ENCODE data around the gene PIK3AP1. TPM values are rescaled to one million over a fixed set of nuclear protein-coding genes. Genes with fewer than 3 reads are reported as not detected.
A peak's percentile ranks its signal among the peaks of the same experiment; 100 is the strongest.

The PIK3AP1 gene
- total and polyA plus RNA-seq, 2 of the 4 experiments (the other 2 are of a cell fraction), result under 0.01 to 0.14 TPM

- Histone ChIP-seq H2AFZ (replicated peaks; ENCODE audit: low read length, poor library complexity) (no peak overlapping the region), H3K4ac (ENCODE audit: low read depth, low read length) (no peak overlapping the region), H4K5ac (ENCODE audit: low read depth, low read length) (no peak overlapping the region), H2AK9ac (replicated peaks; ENCODE audit: low read depth, low read length, poor library complexity) (no peak overlapping the region), H2BK5ac (ENCODE audit: low read depth, low read length, poor library complexity, severe bottlenecking) (no peak overlapping the region), H3K9ac (ENCODE audit: low read depth, low read length) (no peak overlapping the region), H4K91ac (ENCODE audit: insufficient read depth, low read depth, low read length) (no peak overlapping the region), H3K56ac (ENCODE audit: extremely low read depth, insufficient read depth, low read length) (no peak overlapping the region), H3K79me1 (ENCODE audit: low read depth in 1 of 2, low read length in 2 of 2) (peaks cover 24 to 53% of the 10 kb centered on the region in 2 experiments), H3K23ac (ENCODE audit: low read depth, low read length) (no peak overlapping the region), H3K4me3 (ENCODE audit: insufficient read depth, low read depth, low read length) (no peak overlapping the region), H4K20me1 (ENCODE audit: insufficient read depth, low read length) (peaks cover 71% of the 10 kb centered on the region), H3K36me3 (ENCODE audit: control insufficient read depth, insufficient read depth, low read length) (peaks cover 14% of the 10 kb centered on the region), H3K27me3 (ENCODE audit: control insufficient read depth, insufficient read depth, low read length) (no peaks in the 10 kb centered on the region), H3K14ac (replicated peaks; ENCODE audit: low read depth, low read length) (no peak overlapping the region), H2BK20ac (ENCODE audit: low read depth, low read length) (no peak overlapping the region), H3K18ac (ENCODE audit: low read depth, low read length) (no peak overlapping the region), H3K9me3 (ENCODE audit: control insufficient read depth, insufficient read depth, low read length) (no peaks in the 10 kb centered on the region), H3K27ac (ENCODE audit: insufficient read depth, low read length) (no peak overlapping the region), H3K9me1 (ENCODE audit: insufficient read depth, low read length) (peaks cover 13% of the 10 kb centered on the region), H2BK15ac (ENCODE audit: low read depth, low read length) (no peak overlapping the region), H4K8ac (ENCODE audit: low read depth in 2 of 2, low read length in 2 of 2) (no peak overlapping the region), H3K4me2 (ENCODE audit: low read depth, low read length) (no peak overlapping the region), H3K4me1 (ENCODE audit: control insufficient read depth, insufficient read depth, low read length) (peaks cover 9% of the 10 kb centered on the region), H2AK5ac (ENCODE audit: low read depth, low read length) (no peak overlapping the region), H2BK120ac (ENCODE audit: low read depth, low read length) (no peak overlapping the region)
- dilution Hi-C loops (cut with HindIII; ENCODE audit: low sequenced_read_pairs, unreplicated experiment), result no loop called here
- ChIA-PET CTCF (interaction anchor here (0.5 to 0.7 kb wide), 2 partner anchors 17 to 176 kb away, joined by 6 to 9 read pairs; no protein-coding TSS in a partner anchor), POLR2A (ENCODE audit: unreplicated experiment) (no interaction called here)
- DNase-seq (peak; percentile 80), ATAC-seq (ENCODE audit: low read depth) (peak; percentile 88)
- in situ Hi-C loops (cut with MboI; ENCODE audit: low sequenced_read_pairs), result no loop called here
- TF ChIP-seq NFE2L2 (IDR thresholded peaks at IDR 0.05; ENCODE audit: low read depth, low read length) (no peak), FOS (IDR thresholded peaks at IDR 0.05; ENCODE audit: low read depth, low read length) (peak; percentile 72), RFX5 (IDR thresholded peaks at IDR 0.05; ENCODE audit: low read depth, low read length) (no peak), SMC3 (IDR thresholded peaks at IDR 0.05; ENCODE audit: low read depth, low read length) (no peak), MAZ (IDR thresholded peaks at IDR 0.05; ENCODE audit: borderline replicate concordance, low read depth, low read length) (no peak), CEBPB (IDR thresholded peaks at IDR 0.05; ENCODE audit: low read depth, low read length) (no peak), MAFK (IDR thresholded peaks at IDR 0.05; ENCODE audit: low read depth, low read length) (peak; percentile 15; the same call in 1 of the 2 replicates)
- intact Hi-C loops (cut with micrococcal nuclease), result no loop called here
- BruUV-seq (replicated peaks), result no TSS peak
- WGBS, 2 experiments (ENCODE audit: extremely low coverage in 2 of 2, insufficient read length in 1 of 2), result no CpG with 5 or more reads among the region's 1 CpG
Observed at GRCh38 chr10:96565774-96566173, 154.5 kb downstream of the PIK3AP1 start.
